H1 (cell line): Measurements from ENCODE around the gene CACNA1D. TPM values are rescaled to one million over a fixed set of nuclear protein-coding genes. Genes with fewer than 3 reads are reported as not detected.
A peak's percentile ranks its signal among the peaks of the same experiment; 100 is the strongest.

Source experiments
- CTCF ChIA-PET: fragments of 300-600 bp; sonication (Branson Sonifier 250); formaldehyde crosslinking; loops from one replicate; lab custom pipeline; 2021; ENCODE audit not compliant: partially characterized antibody; lab: Charles Lee
- POLR2A ChIA-PET: fragments of 300-600 bp; sonication (Branson Sonifier 250); formaldehyde crosslinking; loops from one replicate; lab custom pipeline; 2021; ENCODE audit warnings: inconsistent platforms; ENCODE audit not compliant: partially characterized antibody; lab: Charles Lee
- DNase-seq, 2 experiments: peaks; one replicate each; pipeline versions ENCODE4 v3.0.0 to v3.0.0-alpha.2; 2010 to 2022; ENCODE audit warnings: low spot score in 2 of 2, low read depth in 1 of 2, mixed read lengths in 1 of 2
- FAIRE-seq: peaks from 2 replicates; lab custom pipeline; 2011; peaks lifted over from hg19 to GRCh38; lab: Jason Lieb, UNC
- H2AFZ ChIP-seq: 2 replicates; pipeline ENCODE4 v1.8.1; 2012; ENCODE audit warnings: low read length, inconsistent platforms
- H2AK5ac ChIP-seq: 2 replicates; pipeline ENCODE4 v1.6.1; 2013; ENCODE audit warnings: low read depth, low read length
- H2BK120ac ChIP-seq: replicated peaks from 2 replicates; pipeline ENCODE3; 2013; ENCODE audit warnings: low read depth, low read length, inconsistent platforms
- H2BK12ac ChIP-seq: 2 replicates; pipeline ENCODE4 v1.6.1; 2013; ENCODE audit warnings: low read depth, low read length
- H2BK15ac ChIP-seq: 2 replicates; pipeline ENCODE4 v1.6.1; 2013; ENCODE audit warnings: low read length
- H2BK20ac ChIP-seq: 2 replicates; pipeline ENCODE4 v1.6.1; 2013; ENCODE audit warnings: low read length
- H2BK5ac ChIP-seq: 2 replicates; pipeline ENCODE4 v1.6.1; 2013; ENCODE audit warnings: low read depth, low read length
- H3K14ac ChIP-seq: 2 replicates; pipeline ENCODE4 v1.6.1; 2013; ENCODE audit warnings: inconsistent platforms; ENCODE audit not compliant: insufficient read length
- H3K18ac ChIP-seq: 2 replicates; pipeline ENCODE4 v1.6.1; 2013; ENCODE audit warnings: low read length; ENCODE audit errors: extremely low read depth
- H3K23ac ChIP-seq: 2 replicates; pipeline ENCODE4 v1.6.1; 2013; ENCODE audit warnings: inconsistent platforms; ENCODE audit not compliant: insufficient read length
- H3K23me2 ChIP-seq: 2 replicates; pipeline ENCODE4 v1.6.1; 2013; ENCODE audit warnings: low read depth, low read length
- H3K27ac ChIP-seq: 2 replicates; pipeline ENCODE4 v1.6.1; 2011; ENCODE audit warnings: low read depth, low read length, inconsistent platforms
- H3K27me3 ChIP-seq, 4 experiments: replicated peaks in 1 of 4; 1 replicate in 1 of 4; 2 replicates in 3 of 4; pipeline versions ENCODE4 v1.6.1 to v1.8.1; 2011 to 2013; ENCODE audit warnings: low read length in 3 of 4, mild to moderate bottlenecking in 3 of 4, inconsistent platforms in 2 of 4, mixed read lengths in 2 of 4, moderate library complexity in 1 of 4; ENCODE audit not compliant: control insufficient read depth in 3 of 4, insufficient read depth in 3 of 4; ENCODE audit errors: extremely low read depth in 1 of 4
- H3K36me3 ChIP-seq, 4 experiments: 2 replicates each; pipeline versions ENCODE4 v1.6.1 to v1.8.1; 2011 to 2013; ENCODE audit warnings: mild to moderate bottlenecking in 4 of 4, low read length in 3 of 4, moderate library complexity in 2 of 4, control low read depth in 1 of 4, inconsistent platforms in 1 of 4; ENCODE audit not compliant: insufficient read depth in 4 of 4, control insufficient read depth in 2 of 4
- H3K4ac ChIP-seq: replicated peaks from 2 replicates; pipeline ENCODE3; 2013; ENCODE audit warnings: low read length, low read depth, mixed read lengths, inconsistent platforms; ENCODE audit not compliant: insufficient read length
- H3K4me1 ChIP-seq, 4 experiments: replicated peaks in 1 of 4; 1 replicate in 1 of 4; 2 replicates in 3 of 4; pipeline versions ENCODE4 v1.6.1 to v1.8.1; 2011 to 2013; ENCODE audit warnings: low read length in 3 of 4, inconsistent platforms in 2 of 4, mixed read lengths in 1 of 4; ENCODE audit not compliant: insufficient read depth in 4 of 4, control insufficient read depth in 3 of 4
- H3K4me2 ChIP-seq, 2 experiments: 2 replicates each; pipeline versions ENCODE4 v1.6.1 to v1.8.1; 2011 to 2013; ENCODE audit warnings: low read depth in 2 of 2, low read length in 2 of 2, control low read depth in 1 of 2, inconsistent platforms in 1 of 2, mild to moderate bottlenecking in 1 of 2; ENCODE audit not compliant: insufficient read depth in 1 of 2
- H3K4me3 ChIP-seq, 4 experiments: fragments of 200-600, 300-600 bp in 1 of 4; sonication (generic), shearing (Covaris generic), sonication (Bioruptor Twin) in 1 of 4; 2 replicates each; pipeline versions ENCODE4 v1.5.1 to v1.8.1; 2011 to 2016; ENCODE audit warnings: low read length in 4 of 4, low read depth in 3 of 4, control low read depth in 2 of 4, inconsistent platforms in 2 of 4, mild to moderate bottlenecking in 2 of 4, mixed read lengths in 1 of 4, moderate library complexity in 1 of 4; ENCODE audit not compliant: insufficient read depth in 2 of 4; ENCODE audit errors: extremely low read depth in 1 of 4
- H3K56ac ChIP-seq: replicated peaks from 2 replicates; pipeline ENCODE3; 2013; ENCODE audit warnings: low read depth, mild to moderate bottlenecking, mixed read lengths, low read length, inconsistent platforms; ENCODE audit not compliant: insufficient read length
- H3K79me1 ChIP-seq: 2 replicates; pipeline ENCODE4 v1.6.1; 2013; ENCODE audit warnings: low read depth, low read length, control low read depth
- H3K79me2 ChIP-seq, 2 experiments: 2 replicates each; pipeline versions ENCODE4 v1.6.1 to v1.8.1; 2012 to 2013; ENCODE audit warnings: low read length in 2 of 2, mild to moderate bottlenecking in 2 of 2, inconsistent platforms in 1 of 2; ENCODE audit not compliant: insufficient read depth in 2 of 2, control insufficient read depth in 1 of 2
- H3K9ac ChIP-seq, 4 experiments: replicated peaks in 1 of 4; 1 replicate in 1 of 4; 2 replicates in 3 of 4; pipeline versions ENCODE4 v1.6.1 to v1.8.1; 2011 to 2013; ENCODE audit warnings: low read depth in 3 of 4, low read length in 3 of 4, control low read depth in 2 of 4, mild to moderate bottlenecking in 2 of 4, moderate library complexity in 2 of 4, inconsistent platforms in 1 of 4; ENCODE audit errors: extremely low read depth in 1 of 4
- H3K9me3 ChIP-seq, 2 experiments: 2 replicates each; pipeline versions ENCODE4 v1.6.1 to v1.8.1; 2012 to 2013; ENCODE audit warnings: mild to moderate bottlenecking in 2 of 2, moderate library complexity in 2 of 2, control low read depth in 1 of 2, inconsistent platforms in 1 of 2, low read depth in 1 of 2, low read length in 1 of 2, mixed read lengths in 1 of 2; ENCODE audit not compliant: insufficient read depth in 2 of 2
- H4K20me1 ChIP-seq, 2 experiments: replicated peaks in 1 of 2; 2 replicates each; pipeline versions ENCODE3 to v1.8.1; 2011 to 2013; ENCODE audit warnings: inconsistent platforms in 2 of 2, low read length in 2 of 2, mild to moderate bottlenecking in 1 of 2; ENCODE audit not compliant: insufficient read depth in 2 of 2, control insufficient read depth in 1 of 2
- H4K5ac ChIP-seq: 2 replicates; pipeline ENCODE4 v1.6.1; 2013; ENCODE audit warnings: low read length, low read depth, mixed read lengths, inconsistent platforms; ENCODE audit not compliant: insufficient read length
- H4K8ac ChIP-seq: 2 replicates; pipeline ENCODE4 v1.8.0; 2013; ENCODE audit warnings: mild to moderate bottlenecking, moderate library complexity, low read length, inconsistent platforms; ENCODE audit not compliant: insufficient read depth; ENCODE audit errors: extremely low read depth
- H4K91ac ChIP-seq: replicated peaks from 2 replicates; pipeline ENCODE3; 2013; ENCODE audit warnings: low read length, mixed read lengths, inconsistent platforms; ENCODE audit not compliant: insufficient read length
- CTBP2 ChIP-seq: IDR thresholded peaks from 2 replicates; pipeline ENCODE4 v1.7.0; 2011; ENCODE audit warnings: borderline replicate concordance, mild to moderate bottlenecking, moderate library complexity, mixed read lengths, low read length; ENCODE audit not compliant: insufficient read depth, insufficient read length
- RXRA ChIP-seq: IDR thresholded peaks from 2 replicates; pipeline ENCODE4 v1.6.1; 2011; ENCODE audit warnings: low read depth, mild to moderate bottlenecking, low read length, moderate library complexity; ENCODE audit not compliant: insufficient read depth
- USF2 ChIP-seq: IDR thresholded peaks from 2 replicates; pipeline ENCODE4 v1.6.1; 2011; ENCODE audit warnings: low read length, improper control_type of control experiment
- WGBS, 2 experiments: shearing (Covaris generic) in 1 of 2; methylation state at CpG; one replicate each; pipeline versions ENCODE4 v1.1.6 to v1.1.7; 2013 to 2015; ENCODE audit warnings: low lambda C conversion rate in 2 of 2, mixed read lengths in 2 of 2, inconsistent platforms in 1 of 2, low coverage in 1 of 2, missing lambda C conversion rate in 1 of 2; ENCODE audit not compliant: insufficient replicate concordance in 2 of 2, insufficient coverage in 1 of 2, insufficient read length in 1 of 2; ENCODE audit errors: extremely low coverage in 1 of 2, missing lambda C conversion rate in 1 of 2; 5-methylcytosine and 5-hydroxymethylcytosine counted together
- polyA plus RNA-seq, 7 experiments: library from polyadenylated mRNA; depleted of rRNA in 3 of 7; stranded (reverse) in 5 of 7; unstranded in 2 of 7; fragments of >200 nt in 5 of 7; fragments of 200-250 nt in 2 of 7; gene quantifications; 1 replicate in 5 of 7; 2 replicates in 1 of 7; 4 replicates in 1 of 7; pipeline versions ENCODE4 v1.2.1 to v1.2.3, GENCODE V29; 2011 to 2013; ENCODE audit warnings: missing spikeins in 2 of 7, mixed read lengths in 2 of 7
- total RNA-seq: library from RNA; stranded (reverse); fragmentation: NEBNext Ultra II Directional; extraction: Animal tissue kit (Norgen Biotek cat#: 25700); gene quantifications from 2 replicates; pipeline ENCODE4 v1.2.1, GENCODE V29; 2021

Gene CACNA1D
- total and polyA plus RNA-seq, 2 of the 8 experiments (the other 6 are each of a cell fraction or from before 2014, with no cell fraction given), result 2.0 to 2.9 TPM

DNA sequence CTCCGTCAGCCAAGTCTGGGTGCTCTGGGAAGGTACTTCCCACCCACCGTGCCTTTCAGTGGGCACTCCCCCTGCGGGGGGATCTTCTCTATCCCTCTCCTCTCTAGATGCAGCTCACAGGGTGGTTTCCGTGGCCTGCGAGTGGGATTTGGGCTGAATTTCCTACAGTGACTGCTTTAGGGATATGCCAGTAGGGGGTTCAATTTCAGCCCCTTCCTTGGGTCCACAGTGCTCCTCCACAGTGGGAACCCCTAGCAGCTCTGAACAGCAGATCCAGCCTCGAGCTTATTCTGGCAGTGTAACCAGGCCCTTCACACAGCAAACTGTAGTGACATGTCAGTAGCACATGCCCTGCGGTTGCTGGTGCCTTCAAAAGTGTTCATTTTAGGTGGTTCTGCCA lies 196.1 kb downstream of the CACNA1D start:
- H4K8ac ChIP-seq, result no peak overlapping the region
- no peaks in the 10 kb centered on the region for H3K27me3 ChIP-seq
- no peaks in the 10 kb centered on the region for H3K23me2 ChIP-seq
- no peaks in the 10 kb centered on the region for H3K36me3 ChIP-seq
- H4K5ac ChIP-seq, result no peak overlapping the region
- H3K4me1 ChIP-seq, result peaks cover 0 to 3% (median 0%) of the 10 kb centered on the region in 4 experiments; a peak in 1 of 7 replicates
- no peak overlapping the region for H2BK120ac ChIP-seq
- H2AFZ ChIP-seq, result 0 out of 2 replicates have a peak overlapping the region, but pooled peaks have one; percentile 31
- H2BK12ac ChIP-seq, result no peak overlapping the region
- TF ChIP-seq RXRA, result no peak
- TF ChIP-seq CTBP2, result no peak
- no peak for TF ChIP-seq USF2
- no peak overlapping the region for H3K27ac ChIP-seq
- H3K4me3 ChIP-seq, result no peak overlapping the region
- H3K79me2 ChIP-seq, result no peaks in the 10 kb centered on the region
- DNase-seq (peak in 1 of 2 experiments; percentile 43), FAIRE-seq (no peak)
- H4K91ac ChIP-seq, result no peak overlapping the region
- no peak overlapping the region for H2BK20ac ChIP-seq
- no peaks in the 10 kb centered on the region for H3K79me1 ChIP-seq
- no peak overlapping the region for H3K18ac ChIP-seq
- no peak overlapping the region for H2AK5ac ChIP-seq
- H3K14ac ChIP-seq, result no peak overlapping the region
- 85% methylated on average over 7 of the region's 7 CpGs; no CpG with 5 or more reads in 1 of the 2 experiments for WGBS, 2 experiments
- no peaks in the 10 kb centered on the region for H3K9me3 ChIP-seq
- no peaks in the 10 kb centered on the region for H4K20me1 ChIP-seq
- H3K4ac ChIP-seq, result no peak overlapping the region
- H3K23ac ChIP-seq, result no peak overlapping the region
- H2BK15ac ChIP-seq, result no peak overlapping the region
- H3K4me2 ChIP-seq, result no peak overlapping the region
- no peak overlapping the region for H2BK5ac ChIP-seq
- ChIA-PET POLR2A (no interaction called here), CTCF (interaction anchor here (0.8 to 2.9 kb wide), 13 partner anchors 8 to 316 kb away, joined by 3 to 18 read pairs (median 4); no protein-coding TSS in a partner anchor)
- H3K56ac ChIP-seq, result no peak overlapping the region
- H3K9ac ChIP-seq, result no peak overlapping the region
